ENCODE results near the gene ECT2L. TPM values are rescaled to one million over a fixed set of nuclear protein-coding genes. Genes with fewer than 3 reads are reported as not detected.

Gene ECT2L
- total RNA-seq, 1 donor from 2014 or later, result not detected

DNA sequence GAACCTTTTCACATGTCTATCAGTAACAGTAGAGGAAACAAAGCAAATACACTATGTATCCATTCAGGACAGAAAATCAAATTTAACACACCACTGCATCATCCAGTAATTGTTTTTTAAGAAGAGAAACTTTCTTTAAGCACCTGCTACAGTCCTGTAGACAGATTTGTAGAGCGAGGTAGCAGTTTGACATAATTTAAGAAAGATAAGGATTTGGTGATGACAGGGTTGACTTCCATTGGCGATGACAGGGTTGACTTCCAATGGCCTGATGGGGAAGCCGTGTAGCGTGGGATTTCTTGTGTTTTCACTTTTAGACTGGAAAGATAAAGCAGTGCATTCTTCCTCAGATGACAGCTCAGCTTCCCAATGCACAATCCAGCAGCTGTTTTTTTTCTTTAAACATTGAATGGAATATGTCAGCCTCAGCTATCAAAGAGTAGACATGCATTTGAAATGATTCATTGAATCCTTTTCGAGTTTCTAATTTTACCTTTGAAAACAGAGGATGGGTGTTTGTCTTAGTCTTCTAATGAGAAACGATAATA is 68.5 kb downstream of the ECT2L start:
- Histone ChIP-seq H3K4me3 (ENCODE audit: insufficient read depth, low read depth, low read length) (no peak overlapping the region), H3K79me2 (ENCODE audit: insufficient read depth, low read length) (no peaks in the 10 kb centered on the region), H3K4me1 (ENCODE audit: insufficient read depth, low read length) (peaks cover 3% of the 10 kb centered on the region), H3K36me3 (ENCODE audit: insufficient read depth, low read length) (no peaks in the 10 kb centered on the region), H3K9ac (ENCODE audit: low read length) (no peak overlapping the region), H3K9me3 (ENCODE audit: insufficient read depth, low read depth, low read length) (no peaks in the 10 kb centered on the region), H3K4me2 (ENCODE audit: low read length) (peak overlapping the region; percentile 6), H4K20me1 (ENCODE audit: insufficient read depth, low read length) (no peaks in the 10 kb centered on the region), H3K27me3 (ENCODE audit: insufficient read depth, low read length) (no peaks in the 10 kb centered on the region), H3K27ac (ENCODE audit: low read depth, low read length) (no peak overlapping the region), H2AFZ (ENCODE audit: low read depth, low read length) (no peak overlapping the region)
- Mint-ChIP-seq H3K27me3 (ENCODE audit: low read depth, unreplicated experiment) (peaks cover 2% of the 10 kb centered on the region), H3K36me3 (ENCODE audit: low read depth, unreplicated experiment) (no peaks in the 10 kb centered on the region), H3K27ac (ENCODE audit: unreplicated experiment) (no peak overlapping the region), H3K9me3 (ENCODE audit: unreplicated experiment) (peaks cover 7% of the 10 kb centered on the region), H3K4me1 (ENCODE audit: low read depth, unreplicated experiment) (peaks cover 5% of the 10 kb centered on the region), H3K4me3 (ENCODE audit: unreplicated experiment) (no peak overlapping the region)
- no peak for TF ChIP-seq EZH2 (IDR thresholded peaks at IDR 0.05; ENCODE audit: insufficient read depth, low read length)
- TF ChIP-seq, protein P1, sequence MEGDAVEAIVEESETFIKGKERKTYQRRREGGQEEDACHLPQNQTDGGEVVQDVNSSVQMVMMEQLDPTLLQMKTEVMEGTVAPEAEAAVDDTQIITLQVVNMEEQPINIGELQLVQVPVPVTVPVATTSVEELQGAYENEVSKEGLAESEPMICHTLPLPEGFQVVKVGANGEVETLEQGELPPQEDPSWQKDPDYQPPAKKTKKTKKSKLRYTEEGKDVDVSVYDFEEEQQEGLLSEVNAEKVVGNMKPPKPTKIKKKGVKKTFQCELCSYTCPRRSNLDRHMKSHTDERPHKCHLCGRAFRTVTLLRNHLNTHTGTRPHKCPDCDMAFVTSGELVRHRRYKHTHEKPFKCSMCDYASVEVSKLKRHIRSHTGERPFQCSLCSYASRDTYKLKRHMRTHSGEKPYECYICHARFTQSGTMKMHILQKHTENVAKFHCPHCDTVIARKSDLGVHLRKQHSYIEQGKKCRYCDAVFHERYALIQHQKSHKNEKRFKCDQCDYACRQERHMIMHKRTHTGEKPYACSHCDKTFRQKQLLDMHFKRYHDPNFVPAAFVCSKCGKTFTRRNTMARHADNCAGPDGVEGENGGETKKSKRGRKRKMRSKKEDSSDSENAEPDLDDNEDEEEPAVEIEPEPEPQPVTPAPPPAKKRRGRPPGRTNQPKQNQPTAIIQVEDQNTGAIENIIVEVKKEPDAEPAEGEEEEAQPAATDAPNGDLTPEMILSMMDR (IDR thresholded peaks at IDR 0.05; ENCODE audit: insufficient read depth, low read depth, low read length), result no peak
- FAIRE-seq, result no peak
- DNase-seq (ENCODE audit: low read depth), result no peak

DNA sequence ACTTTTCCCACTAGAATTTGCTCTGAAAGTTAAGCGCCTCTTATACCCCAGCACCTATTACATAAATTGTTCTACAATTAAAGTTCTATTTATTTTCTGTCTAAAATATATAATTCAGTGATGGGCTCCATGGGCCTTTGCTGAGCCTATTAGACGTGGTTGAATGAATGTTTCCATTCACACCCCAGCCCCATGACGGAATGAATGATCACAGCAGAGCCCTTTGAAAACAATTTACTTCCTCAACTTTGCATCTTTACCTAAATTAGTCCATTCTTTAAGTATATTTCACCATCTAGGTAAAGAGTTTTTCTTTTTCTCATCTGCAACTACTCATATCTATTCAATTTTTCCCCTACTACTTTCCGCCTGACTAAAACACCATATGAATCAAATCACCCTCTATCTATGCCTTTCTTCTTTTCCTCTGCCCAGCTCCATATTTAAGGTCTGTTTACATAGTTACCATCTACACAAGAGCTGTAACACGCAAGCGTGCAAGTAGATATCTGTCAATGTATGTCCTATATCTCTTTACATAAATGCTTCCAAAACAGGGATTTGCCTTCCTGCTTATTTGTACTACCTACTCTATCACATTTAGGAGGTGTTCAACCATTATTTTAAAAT is 69.7 kb downstream of the ECT2L start:
- H3K9me3 ChIP-seq (ENCODE audit: insufficient read depth, low read depth, low read length), result no peaks in the 10 kb centered on the region
- H3K79me2 ChIP-seq (ENCODE audit: insufficient read depth, low read length), result no peaks in the 10 kb centered on the region
- Mint-ChIP-seq H3K4me1 (ENCODE audit: low read depth, unreplicated experiment) (peaks cover 9% of the 10 kb centered on the region), H3K27ac (ENCODE audit: unreplicated experiment) (no peak overlapping the region), H3K36me3 (ENCODE audit: low read depth, unreplicated experiment) (no peaks in the 10 kb centered on the region), H3K27me3 (ENCODE audit: low read depth, unreplicated experiment) (peaks cover 2% of the 10 kb centered on the region), H3K4me3 (ENCODE audit: unreplicated experiment) (no peak overlapping the region), H3K9me3 (ENCODE audit: unreplicated experiment) (peaks cover 7% of the 10 kb centered on the region)
- no peaks in the 10 kb centered on the region for H4K20me1 ChIP-seq (ENCODE audit: insufficient read depth, low read length)
- H3K4me3 ChIP-seq (ENCODE audit: insufficient read depth, low read depth, low read length), result no peak overlapping the region
- peaks cover 3% of the 10 kb centered on the region for H3K4me1 ChIP-seq (ENCODE audit: insufficient read depth, low read length)
- no peaks in the 10 kb centered on the region for H3K36me3 ChIP-seq (ENCODE audit: insufficient read depth, low read length)
- no peaks in the 10 kb centered on the region for H3K27me3 ChIP-seq (ENCODE audit: insufficient read depth, low read length)
- no peak overlapping the region for H3K9ac ChIP-seq (ENCODE audit: low read length)
- FAIRE-seq (no peak), DNase-seq (ENCODE audit: low read depth) (no peak)
- no peak overlapping the region for H3K4me2 ChIP-seq (ENCODE audit: low read length)
- H2AFZ ChIP-seq (ENCODE audit: low read depth, low read length), result no peak overlapping the region
- TF ChIP-seq, protein P1 (IDR thresholded peaks at IDR 0.05; ENCODE audit: insufficient read depth, low read depth, low read length), result no peak
- no peak for TF ChIP-seq EZH2 (IDR thresholded peaks at IDR 0.05; ENCODE audit: insufficient read depth, low read length)
- no peak overlapping the region for H3K27ac ChIP-seq (ENCODE audit: low read depth, low read length)

DNA sequence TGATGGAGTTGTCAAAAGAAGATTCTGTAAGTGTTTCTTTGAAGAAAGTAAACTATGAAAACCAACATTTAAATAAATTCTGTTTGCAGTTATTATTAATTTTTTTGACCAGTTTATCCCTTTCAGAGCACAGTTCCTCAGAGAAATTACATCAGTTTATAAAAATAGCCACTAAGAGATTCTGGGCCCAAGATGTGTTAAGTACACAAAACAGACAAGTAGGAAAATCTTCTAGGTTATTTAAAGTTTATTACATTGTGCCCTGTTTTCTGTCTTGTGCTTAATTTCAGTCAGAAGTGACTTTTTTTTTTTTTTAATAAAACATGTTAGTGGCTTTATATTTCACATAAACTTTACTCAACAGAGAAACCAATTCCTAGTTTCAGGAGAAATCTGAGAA is 72.3 kb downstream of the ECT2L start:
- no peak overlapping the region for H3K27ac Mint-ChIP-seq (ENCODE audit: unreplicated experiment)
- Histone ChIP-seq H3K79me2 (ENCODE audit: insufficient read depth, low read length) (no peaks in the 10 kb centered on the region), H3K27ac (ENCODE audit: low read depth, low read length) (no peak overlapping the region), H4K20me1 (ENCODE audit: insufficient read depth, low read length) (no peaks in the 10 kb centered on the region), H2AFZ (ENCODE audit: low read depth, low read length) (no peak overlapping the region), H3K4me3 (ENCODE audit: insufficient read depth, low read depth, low read length) (no peak overlapping the region), H3K27me3 (ENCODE audit: insufficient read depth, low read length) (no peaks in the 10 kb centered on the region), H3K9me3 (ENCODE audit: insufficient read depth, low read depth, low read length) (no peaks in the 10 kb centered on the region), H3K4me1 (ENCODE audit: insufficient read depth, low read length) (peaks cover 3% of the 10 kb centered on the region), H3K4me2 (ENCODE audit: low read length) (no peak overlapping the region), H3K36me3 (ENCODE audit: insufficient read depth, low read length) (no peaks in the 10 kb centered on the region), H3K9ac (ENCODE audit: low read length) (no peak overlapping the region)
- H3K27me3 Mint-ChIP-seq (ENCODE audit: low read depth, unreplicated experiment), result peaks cover 2% of the 10 kb centered on the region
- no peak for FAIRE-seq
- H3K4me3 Mint-ChIP-seq (ENCODE audit: unreplicated experiment), result no peak overlapping the region
- TF ChIP-seq, protein P1 (IDR thresholded peaks at IDR 0.05; ENCODE audit: insufficient read depth, low read depth, low read length), result no peak
- no peak for TF ChIP-seq EZH2 (IDR thresholded peaks at IDR 0.05; ENCODE audit: insufficient read depth, low read length)
- no peaks in the 10 kb centered on the region for H3K9me3 Mint-ChIP-seq (ENCODE audit: unreplicated experiment)
- H3K36me3 Mint-ChIP-seq (ENCODE audit: low read depth, unreplicated experiment), result no peaks in the 10 kb centered on the region
- DNase-seq (ENCODE audit: low read depth), result no peak
- H3K4me1 Mint-ChIP-seq (ENCODE audit: low read depth, unreplicated experiment), result peaks cover 9% of the 10 kb centered on the region
